Upper lobe of left lung (tissue), 4 donors: ENCODE measurements around the gene MLLT6.

Source experiments
- POLR2A ChIP-seq, 4 donors: fragments of 450-650 bp; IDR thresholded peaks; one replicate each; pipeline ENCODE4 v1.5.1; 2016 to 2017; ENCODE audit warnings: antibody characterized with exemption in 4 of 4, mild to moderate bottlenecking in 2 of 4
- TF ChIP-seq, protein P1 (sequence below), 6 experiments: fragments of 450-650 bp in 4 of 6; fragments of 200-600 bp in 2 of 6; sonication (generic) in 2 of 6; IDR thresholded peaks; one replicate each; pipeline ENCODE4 v1.5.1; 2016 to 2019; ENCODE audit warnings: antibody characterized with exemption in 6 of 6

DNA sequence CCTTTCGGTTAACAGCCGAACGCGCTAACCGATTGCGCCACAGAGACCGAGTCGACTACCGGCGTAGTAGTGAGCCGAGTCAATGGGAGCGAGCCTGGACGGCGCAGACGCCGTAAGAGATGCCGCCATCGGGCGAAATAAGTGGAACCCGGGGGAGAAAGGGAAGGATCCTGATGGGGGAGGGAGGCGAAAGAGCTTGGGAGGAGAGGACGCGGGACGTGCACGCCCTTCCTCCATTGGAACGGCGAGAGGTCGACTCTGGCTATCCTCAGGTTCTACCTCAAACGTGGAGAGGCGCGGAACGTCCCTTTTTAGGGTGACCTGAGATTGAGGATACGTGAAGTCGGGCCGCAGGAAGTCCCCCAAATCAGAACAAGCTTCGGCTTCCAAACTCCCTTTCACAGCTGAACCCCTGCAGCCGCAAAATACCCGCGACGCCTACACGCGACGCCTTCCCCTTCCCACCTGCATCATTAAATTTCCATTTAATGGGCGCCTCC, 46.8 kb downstream of the MLLT6 start:
- TF ChIP-seq, protein P1, sequence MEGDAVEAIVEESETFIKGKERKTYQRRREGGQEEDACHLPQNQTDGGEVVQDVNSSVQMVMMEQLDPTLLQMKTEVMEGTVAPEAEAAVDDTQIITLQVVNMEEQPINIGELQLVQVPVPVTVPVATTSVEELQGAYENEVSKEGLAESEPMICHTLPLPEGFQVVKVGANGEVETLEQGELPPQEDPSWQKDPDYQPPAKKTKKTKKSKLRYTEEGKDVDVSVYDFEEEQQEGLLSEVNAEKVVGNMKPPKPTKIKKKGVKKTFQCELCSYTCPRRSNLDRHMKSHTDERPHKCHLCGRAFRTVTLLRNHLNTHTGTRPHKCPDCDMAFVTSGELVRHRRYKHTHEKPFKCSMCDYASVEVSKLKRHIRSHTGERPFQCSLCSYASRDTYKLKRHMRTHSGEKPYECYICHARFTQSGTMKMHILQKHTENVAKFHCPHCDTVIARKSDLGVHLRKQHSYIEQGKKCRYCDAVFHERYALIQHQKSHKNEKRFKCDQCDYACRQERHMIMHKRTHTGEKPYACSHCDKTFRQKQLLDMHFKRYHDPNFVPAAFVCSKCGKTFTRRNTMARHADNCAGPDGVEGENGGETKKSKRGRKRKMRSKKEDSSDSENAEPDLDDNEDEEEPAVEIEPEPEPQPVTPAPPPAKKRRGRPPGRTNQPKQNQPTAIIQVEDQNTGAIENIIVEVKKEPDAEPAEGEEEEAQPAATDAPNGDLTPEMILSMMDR (IDR thresholded peaks at IDR 0.05), result peak in 1 of 6 experiments; percentile 3
- TF ChIP-seq POLR2A (IDR thresholded peaks at IDR 0.05), result peak in 1 of 4 donors; percentile 17
